ENCODE measurements around the gene TRIM33.
"Not testable (repeated sequence)": the region's sequence is repeated elsewhere in the genome, so short reads cannot be mapped to it uniquely, and the experiment has no call there.

Gene TRIM33

GRCh38 chr1:114490274-114490693 lies 20.7 kb downstream of the TRIM33 start:
- no peak for DNase-seq (ENCODE audit: low read depth in 2 of 2)
- TF ChIP-seq CTCF (IDR thresholded peaks at IDR 0.05; ENCODE audit: low read depth, low read length), result no peak
- no peak overlapping the region for H3K4me3 ChIP-seq (replicated peaks in 1 of 2; ENCODE audit: low read depth in 2 of 2, low read length in 2 of 2)

GRCh38 chr1:114488739-114489138 lies 22.3 kb downstream of the TRIM33 start:
- no peak for DNase-seq (ENCODE audit: low read depth in 2 of 2)
- no peak overlapping the region for H3K4me3 ChIP-seq (replicated peaks in 1 of 2; ENCODE audit: low read depth in 2 of 2, low read length in 2 of 2)
- no peak for TF ChIP-seq CTCF (IDR thresholded peaks at IDR 0.05; ENCODE audit: low read depth, low read length)

GRCh38 chr1:114485286-114485685 lies 25.7 kb downstream of the TRIM33 start:
- no peak overlapping the region for H3K4me3 ChIP-seq (replicated peaks in 1 of 2; ENCODE audit: low read depth in 2 of 2, low read length in 2 of 2)
- no peak for TF ChIP-seq CTCF (IDR thresholded peaks at IDR 0.05; ENCODE audit: low read depth, low read length)
- peak in 1 of 2 donors; percentile 19 for DNase-seq (ENCODE audit: low read depth in 2 of 2)

- H3K4me3 ChIP-seq (replicated peaks in 1 of 2; ENCODE audit: low read depth in 2 of 2, low read length in 2 of 2), result no peak overlapping the region
- no peak for TF ChIP-seq CTCF (IDR thresholded peaks at IDR 0.05; ENCODE audit: low read depth, low read length)
- DNase-seq (ENCODE audit: low read depth in 2 of 2), result no peak
Measured at GRCh38 chr1:114482585-114482984, 28.4 kb downstream of the TRIM33 start.

GRCh38 chr1:114479636-114480035 lies 31.4 kb downstream of the TRIM33 start:
- not testable (repeated sequence) for DNase-seq (ENCODE audit: low read depth in 2 of 2); H3K4me3 ChIP-seq (replicated peaks in 1 of 2; ENCODE audit: low read depth in 2 of 2, low read length in 2 of 2)

GRCh38 chr1:114479134-114479533 lies 31.9 kb downstream of the TRIM33 start:
- no peak for TF ChIP-seq CTCF (IDR thresholded peaks at IDR 0.05; ENCODE audit: low read depth, low read length)
- no peak for DNase-seq (ENCODE audit: low read depth in 2 of 2)
- no peak overlapping the region for H3K4me3 ChIP-seq (replicated peaks in 1 of 2; ENCODE audit: low read depth in 2 of 2, low read length in 2 of 2)

- no peak overlapping the region for H3K4me3 ChIP-seq (replicated peaks in 1 of 2; ENCODE audit: low read depth in 2 of 2, low read length in 2 of 2)
- no peak for DNase-seq (ENCODE audit: low read depth in 2 of 2)
- TF ChIP-seq CTCF (IDR thresholded peaks at IDR 0.05; ENCODE audit: low read depth, low read length), result no peak
Measured at GRCh38 chr1:114473796-114474195, 37.2 kb downstream of the TRIM33 start.
